GM12865 (cell line): Measurements from ENCODE around the gene TMEM30A.

Experiments used
- DNase-seq: peaks from one replicate; pipeline ENCODE4 v3.0.0; 2010; ENCODE audit warnings: low read depth
- H3K4me3 ChIP-seq: 2 replicates; pipeline ENCODE4 v1.5.1; 2011; ENCODE audit warnings: mild to moderate bottlenecking, low read depth, low read length, control low read depth
- TF ChIP-seq, protein P1 (sequence below): IDR thresholded peaks from 2 replicates; pipeline ENCODE4 v1.5.1; 2011; ENCODE audit warnings: low read length, control low read depth, low read depth, inconsistent platforms; ENCODE audit not compliant: insufficient read depth; ENCODE audit errors: missing control alignments

TMEM30A gene

GRCh38 chr6:75284632-75285282 lies at the start of gene TMEM30A:
TMEM30A (minus strand) TSS chr6:75284792; CDS start chr6:75284638, 154 bp downstream.
- TF ChIP-seq, protein P1, sequence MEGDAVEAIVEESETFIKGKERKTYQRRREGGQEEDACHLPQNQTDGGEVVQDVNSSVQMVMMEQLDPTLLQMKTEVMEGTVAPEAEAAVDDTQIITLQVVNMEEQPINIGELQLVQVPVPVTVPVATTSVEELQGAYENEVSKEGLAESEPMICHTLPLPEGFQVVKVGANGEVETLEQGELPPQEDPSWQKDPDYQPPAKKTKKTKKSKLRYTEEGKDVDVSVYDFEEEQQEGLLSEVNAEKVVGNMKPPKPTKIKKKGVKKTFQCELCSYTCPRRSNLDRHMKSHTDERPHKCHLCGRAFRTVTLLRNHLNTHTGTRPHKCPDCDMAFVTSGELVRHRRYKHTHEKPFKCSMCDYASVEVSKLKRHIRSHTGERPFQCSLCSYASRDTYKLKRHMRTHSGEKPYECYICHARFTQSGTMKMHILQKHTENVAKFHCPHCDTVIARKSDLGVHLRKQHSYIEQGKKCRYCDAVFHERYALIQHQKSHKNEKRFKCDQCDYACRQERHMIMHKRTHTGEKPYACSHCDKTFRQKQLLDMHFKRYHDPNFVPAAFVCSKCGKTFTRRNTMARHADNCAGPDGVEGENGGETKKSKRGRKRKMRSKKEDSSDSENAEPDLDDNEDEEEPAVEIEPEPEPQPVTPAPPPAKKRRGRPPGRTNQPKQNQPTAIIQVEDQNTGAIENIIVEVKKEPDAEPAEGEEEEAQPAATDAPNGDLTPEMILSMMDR = no peak
- H3K4me3 ChIP-seq = peak within 1 kb of the TSS; percentile 92
- peak; percentile 99 for DNase-seq

- no peak overlapping the region for H3K4me3 ChIP-seq
- TF ChIP-seq, protein P1 = no peak
- DNase-seq = no peak
These were observed 49.1 kb upstream of the TMEM30A start for GRCh38 chr6:75333676-75334200.

DNA sequence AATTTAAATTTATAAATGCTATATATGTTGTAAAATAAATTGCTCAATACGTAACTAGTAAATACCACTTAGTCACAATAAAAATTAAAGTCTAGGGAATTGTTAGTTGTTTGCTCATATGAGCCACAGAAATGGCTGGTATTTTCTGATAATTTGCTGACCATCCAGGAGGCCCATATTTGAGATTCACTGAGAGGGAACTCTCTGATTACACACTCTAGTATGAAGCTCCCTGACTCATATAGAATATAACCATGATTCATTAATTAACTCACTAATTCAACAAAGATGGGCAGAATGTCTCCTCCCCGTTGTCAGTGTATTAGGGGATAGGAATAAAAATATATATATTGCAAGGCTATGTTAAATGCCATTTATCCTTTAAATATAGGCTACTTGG lies 46.6 kb upstream of the TMEM30A start:
- TF ChIP-seq, protein P1 = no peak

DNA sequence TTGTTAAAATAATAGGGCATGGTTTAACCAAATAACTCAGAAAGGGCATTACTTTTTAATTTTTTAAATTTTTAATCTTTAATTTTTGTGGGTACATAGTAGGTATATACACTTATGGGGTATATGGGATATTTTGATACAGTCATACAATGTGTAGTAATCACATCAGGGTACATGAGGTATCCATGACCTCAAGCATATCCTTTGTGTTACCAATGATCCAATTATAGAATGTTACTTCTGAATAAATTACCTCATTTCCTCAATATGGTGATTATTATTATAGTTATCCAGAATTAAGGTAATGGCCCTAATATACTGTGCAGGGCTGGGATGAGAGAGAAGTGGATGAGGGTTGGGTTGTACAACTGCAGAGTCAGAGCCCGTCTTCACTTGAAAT lies 45.1 kb upstream of the TMEM30A start:
- no peak overlapping the region for H3K4me3 ChIP-seq
- TF ChIP-seq, protein P1 = no peak
- no peak for DNase-seq

More for the DNA sequence above, 46.6 kb upstream of the TMEM30A start:
- H3K4me3 ChIP-seq = no peak overlapping the region
- no peak for DNase-seq

DNA sequence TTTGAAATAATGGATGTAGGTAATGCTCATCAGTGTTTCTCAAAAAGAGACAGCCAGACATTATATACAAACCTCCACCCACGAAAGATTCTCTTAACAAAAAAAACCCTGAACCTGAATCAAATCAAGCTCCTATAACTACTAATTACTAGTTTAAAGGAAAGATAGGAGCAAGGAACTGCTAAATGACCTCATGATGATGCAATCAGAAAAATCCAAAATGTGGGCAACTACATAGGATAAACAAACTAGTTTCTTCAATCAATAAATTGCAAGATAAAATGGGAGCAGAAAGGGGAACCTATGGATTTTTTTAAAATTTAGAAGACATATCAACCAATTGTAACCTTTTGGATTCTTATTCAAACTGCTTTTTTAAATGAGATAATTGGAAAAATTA lies 43.2 kb upstream of the TMEM30A start:
- no peak for DNase-seq
- H3K4me3 ChIP-seq = no peak overlapping the region
- TF ChIP-seq, protein P1 = no peak

DNA sequence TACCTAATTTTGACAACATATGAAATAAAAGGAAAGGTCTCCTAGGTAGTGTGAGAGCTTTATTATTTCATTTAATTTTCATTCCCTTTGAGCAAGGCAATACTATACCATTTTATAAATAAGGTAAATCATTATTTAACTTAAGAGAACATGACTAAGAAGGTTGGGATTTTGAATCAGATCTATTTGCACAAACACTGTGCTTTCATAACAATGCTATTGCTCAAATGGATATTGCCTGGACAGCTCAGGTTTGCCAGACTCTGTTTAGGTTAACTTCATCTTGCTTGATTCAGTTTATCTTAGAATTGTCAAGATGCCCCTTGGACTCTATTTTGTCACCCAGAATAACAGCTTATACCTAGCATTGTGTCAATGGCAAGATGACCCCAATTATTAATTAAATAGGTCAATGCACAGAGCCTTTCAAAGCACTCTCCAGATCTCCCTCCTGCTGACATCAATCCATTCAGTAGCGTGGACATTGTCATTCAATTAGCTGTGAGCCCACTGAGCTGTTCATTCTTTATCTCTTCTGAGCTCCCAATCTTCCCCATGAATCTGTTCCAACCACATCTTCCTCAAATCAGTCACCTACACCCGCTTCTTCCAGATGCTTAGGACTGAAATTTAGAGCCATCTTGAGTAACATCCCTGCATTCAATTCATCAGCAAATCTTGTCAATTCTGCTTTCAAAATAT lies 42.1 kb upstream of the TMEM30A start:
- no peak overlapping the region for H3K4me3 ChIP-seq
- TF ChIP-seq, protein P1 = no peak
- DNase-seq = no peak

DNA sequence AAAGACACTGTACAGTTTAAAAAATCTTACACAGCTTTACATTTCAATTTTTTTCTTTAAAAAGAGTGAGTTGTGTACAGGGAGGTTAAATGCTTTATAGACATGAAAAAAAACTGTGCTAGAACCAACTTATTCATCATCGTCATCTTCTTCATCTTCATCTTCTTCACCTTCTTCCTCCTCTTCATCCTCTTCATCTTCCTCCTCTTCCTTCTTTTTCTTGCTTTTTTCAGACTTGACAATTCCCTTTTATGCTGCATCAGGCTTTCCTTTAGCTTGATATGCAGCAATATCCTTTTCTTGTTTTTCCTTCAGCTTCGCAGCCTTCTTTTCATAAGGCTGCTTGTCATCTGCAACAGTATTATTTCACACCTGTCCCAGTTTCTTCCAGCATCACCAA lies 34.3 kb upstream of the TMEM30A start:
- TF ChIP-seq, protein P1 = no peak
- H3K4me3 ChIP-seq = no peak overlapping the region
- DNase-seq = no peak
